GM10266 (cell line): ENCODE data around the gene DYSF.

Experiments used
- DNase-seq: peaks from one replicate; pipeline ENCODE4 v3.0.0; 2012; ENCODE audit errors: extremely low spot score
- TF ChIP-seq, protein P1 (sequence below): IDR thresholded peaks from 2 replicates; pipeline ENCODE4 v1.5.1; 2012; ENCODE audit warnings: mild to moderate bottlenecking, low read depth; ENCODE audit not compliant: control insufficient read depth, insufficient read depth; ENCODE audit errors: missing control alignments

The DYSF gene

DNA sequence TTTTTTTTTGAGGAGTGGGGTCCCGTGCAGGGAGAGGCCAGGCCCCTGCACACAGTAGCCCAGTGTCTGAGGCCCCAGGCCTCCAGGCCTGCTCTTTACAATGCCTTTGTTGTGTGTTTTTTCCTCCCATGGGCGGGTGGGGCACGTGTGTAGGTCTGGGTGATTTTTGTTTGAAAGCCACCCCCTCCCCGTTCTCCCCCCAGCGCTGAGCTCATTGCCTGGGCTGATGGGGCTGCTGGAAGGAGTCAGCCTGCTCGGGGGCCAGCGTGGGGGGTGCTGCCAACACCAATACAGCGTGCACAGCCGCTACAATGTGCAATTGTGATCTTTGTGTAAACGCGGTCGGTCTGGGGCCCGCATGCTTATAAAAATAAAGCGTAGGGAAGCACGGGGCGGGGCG lies 142.7 kb downstream of the DYSF start:
- TF ChIP-seq, protein P1, sequence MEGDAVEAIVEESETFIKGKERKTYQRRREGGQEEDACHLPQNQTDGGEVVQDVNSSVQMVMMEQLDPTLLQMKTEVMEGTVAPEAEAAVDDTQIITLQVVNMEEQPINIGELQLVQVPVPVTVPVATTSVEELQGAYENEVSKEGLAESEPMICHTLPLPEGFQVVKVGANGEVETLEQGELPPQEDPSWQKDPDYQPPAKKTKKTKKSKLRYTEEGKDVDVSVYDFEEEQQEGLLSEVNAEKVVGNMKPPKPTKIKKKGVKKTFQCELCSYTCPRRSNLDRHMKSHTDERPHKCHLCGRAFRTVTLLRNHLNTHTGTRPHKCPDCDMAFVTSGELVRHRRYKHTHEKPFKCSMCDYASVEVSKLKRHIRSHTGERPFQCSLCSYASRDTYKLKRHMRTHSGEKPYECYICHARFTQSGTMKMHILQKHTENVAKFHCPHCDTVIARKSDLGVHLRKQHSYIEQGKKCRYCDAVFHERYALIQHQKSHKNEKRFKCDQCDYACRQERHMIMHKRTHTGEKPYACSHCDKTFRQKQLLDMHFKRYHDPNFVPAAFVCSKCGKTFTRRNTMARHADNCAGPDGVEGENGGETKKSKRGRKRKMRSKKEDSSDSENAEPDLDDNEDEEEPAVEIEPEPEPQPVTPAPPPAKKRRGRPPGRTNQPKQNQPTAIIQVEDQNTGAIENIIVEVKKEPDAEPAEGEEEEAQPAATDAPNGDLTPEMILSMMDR: no peak
- DNase-seq: no peak

DNA sequence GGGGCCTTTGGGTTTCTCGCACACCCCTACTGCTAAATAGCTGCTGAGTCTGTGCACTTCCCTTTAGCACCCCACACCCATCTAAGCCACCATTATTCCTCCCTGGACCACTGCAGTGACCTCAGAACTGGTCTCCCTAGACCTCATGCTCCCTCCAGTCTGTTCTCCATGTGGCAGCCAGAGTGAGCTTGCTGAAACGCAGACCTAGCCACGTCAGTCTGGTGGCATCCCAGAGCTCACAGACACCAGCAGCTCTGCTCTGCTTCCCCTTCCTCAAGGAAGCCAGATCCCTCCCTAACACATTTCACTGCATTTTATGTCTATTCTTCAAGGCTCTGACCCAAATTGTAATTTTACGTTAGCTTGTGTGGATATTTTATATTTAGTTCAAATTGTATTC lies 144.4 kb downstream of the DYSF start:
- no peak for DNase-seq
- TF ChIP-seq, protein P1: no peak

DNA sequence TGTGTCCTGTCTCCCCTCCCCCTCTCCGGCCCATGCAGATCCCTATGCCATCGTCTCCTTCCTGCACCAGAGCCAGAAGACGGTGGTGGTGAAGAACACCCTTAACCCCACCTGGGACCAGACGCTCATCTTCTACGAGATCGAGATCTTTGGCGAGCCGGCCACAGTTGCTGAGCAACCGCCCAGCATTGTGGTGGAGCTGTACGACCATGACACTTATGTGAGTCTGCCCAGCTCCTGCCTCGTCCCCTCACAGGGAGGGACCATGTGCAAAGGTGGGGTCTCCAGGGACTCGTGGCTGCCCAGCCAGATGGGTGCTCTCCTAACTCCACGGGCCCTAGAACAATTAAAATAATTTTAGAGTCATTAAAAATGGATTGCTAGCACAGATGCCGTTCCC lies 145.2 kb downstream of the DYSF start:
- no peak for DNase-seq
- TF ChIP-seq, protein P1: no peak

DNA sequence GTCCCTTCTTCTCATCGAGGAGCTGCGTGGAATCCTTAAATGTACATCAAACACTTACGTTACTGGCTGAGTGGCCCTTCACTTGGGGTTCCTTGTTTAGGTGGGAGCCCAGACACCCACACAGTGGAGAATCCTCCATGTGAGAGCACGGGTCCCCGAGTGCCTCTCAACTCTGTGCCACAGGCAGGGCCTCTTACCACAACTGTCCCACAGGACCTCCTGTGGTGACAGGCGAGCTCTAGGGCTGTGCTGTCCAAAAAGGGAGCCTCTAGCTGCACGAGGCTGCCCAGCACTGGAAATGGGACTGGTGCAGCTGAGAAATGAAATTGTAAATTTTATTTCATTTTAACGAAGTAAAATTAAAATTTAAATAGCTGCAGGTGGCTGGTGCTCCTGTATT lies 145.7 kb downstream of the DYSF start:
- TF ChIP-seq, protein P1: no peak
- DNase-seq: no peak

DNA sequence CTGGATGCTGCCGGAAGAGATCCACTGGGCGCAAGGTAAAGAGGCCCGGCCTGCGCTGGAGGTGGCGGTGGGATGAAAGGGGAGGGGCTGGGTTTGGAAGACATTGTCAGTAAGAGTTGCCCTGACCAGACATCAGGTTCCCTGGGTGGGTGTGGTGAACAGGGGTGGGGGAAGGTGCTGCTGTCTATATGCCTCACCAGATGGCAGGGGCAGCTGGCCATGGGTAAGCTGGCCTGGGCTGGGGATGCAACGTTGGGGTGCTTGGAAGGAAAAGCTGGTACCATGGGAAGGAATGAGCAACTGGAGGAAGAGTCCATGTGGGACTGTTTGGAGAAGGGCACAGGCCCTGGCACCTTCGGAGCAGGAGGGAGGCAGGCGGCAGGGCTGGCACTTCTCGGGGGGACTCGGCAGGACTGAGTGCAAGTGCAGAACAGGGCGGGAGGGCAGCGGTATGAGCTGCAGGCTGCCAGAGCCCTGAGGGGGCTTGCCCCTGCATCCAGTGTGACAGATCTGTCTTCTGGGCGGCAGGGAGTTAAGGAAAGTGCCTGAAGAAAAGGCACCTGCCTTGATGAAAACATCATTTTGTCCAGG lies 146.4 kb downstream of the DYSF start:
- DNase-seq: no peak
- TF ChIP-seq, protein P1: no peak

DNA sequence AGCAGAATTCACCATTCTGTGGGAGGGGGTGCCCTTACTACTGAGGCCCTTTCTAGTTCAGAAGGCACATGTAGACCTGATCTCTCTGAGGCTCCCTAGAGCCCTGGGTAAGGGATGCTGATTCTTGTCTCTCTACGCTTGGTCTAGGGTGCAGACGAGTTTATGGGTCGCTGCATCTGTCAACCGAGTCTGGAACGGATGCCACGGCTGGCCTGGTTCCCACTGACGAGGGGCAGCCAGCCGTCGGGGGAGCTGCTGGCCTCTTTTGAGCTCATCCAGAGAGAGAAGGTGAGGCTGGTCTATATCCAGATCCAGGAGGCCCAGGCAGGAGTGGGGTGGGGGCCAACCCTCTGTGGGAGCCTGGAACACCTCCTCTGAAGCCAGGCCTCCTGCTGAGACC lies 147.2 kb downstream of the DYSF start:
- DNase-seq: no peak
- TF ChIP-seq, protein P1: no peak

DNA sequence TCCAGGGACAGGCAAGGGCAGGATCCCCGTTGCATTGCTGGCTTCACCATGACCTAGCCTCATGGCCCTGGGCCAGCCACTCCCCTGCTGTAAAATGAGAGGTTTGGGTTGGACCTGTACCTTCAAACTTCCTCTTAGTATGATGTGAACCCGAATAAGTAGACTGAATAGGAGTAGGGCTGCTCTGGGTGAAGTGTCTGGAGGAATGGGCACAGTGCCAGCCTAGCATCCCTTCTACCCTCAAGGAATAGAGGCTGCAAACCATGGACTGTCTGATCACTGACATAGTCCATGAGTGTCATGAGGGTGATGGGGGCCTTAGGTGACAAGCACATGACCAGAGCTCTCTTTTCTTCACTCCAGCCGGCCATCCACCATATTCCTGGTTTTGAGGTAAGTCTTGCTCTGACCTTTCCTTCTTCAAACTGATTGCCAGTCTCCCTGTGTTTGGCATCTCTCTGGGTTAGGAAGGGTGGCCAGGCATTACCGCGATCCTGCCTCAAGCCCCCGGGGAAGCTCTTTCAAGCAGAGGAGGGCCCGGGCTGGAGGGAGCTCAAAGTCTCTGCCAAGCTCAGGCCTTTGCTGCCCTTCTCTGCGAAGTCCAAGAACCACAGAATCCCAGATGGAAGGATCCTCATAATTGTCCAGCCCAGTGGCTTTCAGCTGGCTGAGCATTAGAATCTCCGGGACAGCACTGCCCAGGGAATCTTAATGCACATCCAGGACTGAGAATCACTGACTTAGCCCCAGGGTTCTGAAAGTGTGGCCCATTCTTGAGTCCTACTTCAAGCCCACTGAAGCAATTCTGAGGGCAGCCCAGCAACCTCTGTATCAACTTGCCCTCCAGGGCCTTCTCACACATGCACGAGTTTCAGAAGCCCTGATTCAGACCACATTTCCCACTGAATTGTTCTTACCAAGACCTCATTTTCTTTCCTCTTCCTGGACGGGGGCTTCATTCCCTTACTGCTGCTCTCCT lies 148.1 kb downstream of the DYSF start:
- DNase-seq: no peak

More for the DNA sequence above, 148.1 kb downstream of the DYSF start:
- TF ChIP-seq, protein P1: no peak
